OCI-LY1 (cell line): ENCODE results near the gene PLEKHB2.

Source experiments
- H2AFZ ChIP-seq: fragments of 200-600 bp; sonication (generic), shearing (Covaris generic); 2 replicates; pipeline ENCODE4 v1.6.0; 2014; ENCODE audit warnings: antibody characterized with exemption, mild to moderate bottlenecking, low read length
- H3F3A ChIP-seq: fragments of 200-600 bp; sonication (generic), shearing (Covaris generic); 2 replicates; pipeline ENCODE4 v1.6.0; 2014; ENCODE audit warnings: mild to moderate bottlenecking, antibody characterized with exemption, low read length, moderate library complexity; ENCODE audit not compliant: insufficient read depth
- H3K27ac ChIP-seq: fragments of 200-600 bp; sonication (generic); 2 replicates; pipeline ENCODE4 v1.5.1; 2014; ENCODE audit warnings: low read length, mixed run types, mild to moderate bottlenecking, low read depth; ENCODE audit not compliant: poor library complexity, severe bottlenecking
- H3K27me3 ChIP-seq: fragments of 200-600 bp; sonication (generic); 2 replicates; pipeline ENCODE4 v1.6.0; 2014; ENCODE audit warnings: antibody characterized with exemption, mild to moderate bottlenecking, low read length, moderate library complexity; ENCODE audit not compliant: insufficient read depth
- H3K36me3 ChIP-seq: fragments of 200-600 bp; sonication (generic); 2 replicates; pipeline ENCODE4 v1.6.1; 2014; ENCODE audit warnings: mild to moderate bottlenecking, antibody characterized with exemption, low read length, moderate library complexity, mixed read lengths; ENCODE audit not compliant: insufficient read depth
- H3K4me1 ChIP-seq: fragments of 200-600 bp; sonication (generic); 2 replicates; pipeline ENCODE4 v1.5.1; 2014; ENCODE audit warnings: mild to moderate bottlenecking, low read length, moderate library complexity; ENCODE audit not compliant: insufficient read depth, severe bottlenecking
- H3K4me2 ChIP-seq: fragments of 200-600 bp; sonication (generic), shearing (Covaris generic); 2 replicates; pipeline ENCODE4 v1.6.1; 2014; ENCODE audit warnings: low read length
- H3K4me3 ChIP-seq: fragments of 200-600 bp; sonication (generic); 2 replicates; pipeline ENCODE4 v1.5.1; 2014; ENCODE audit warnings: low read length, low read depth, mild to moderate bottlenecking, mixed read lengths; ENCODE audit not compliant: poor library complexity, severe bottlenecking
- H3K79me2 ChIP-seq: fragments of 200-600 bp; shearing (Covaris generic); 2 replicates; pipeline ENCODE4 v1.6.1; 2016; ENCODE audit warnings: mixed run types, low read length, mixed read lengths; ENCODE audit not compliant: insufficient read depth
- H3K9ac ChIP-seq: fragments of 200-600 bp; sonication (generic), shearing (Covaris generic); 2 replicates; pipeline ENCODE4 v1.6.1; 2014; ENCODE audit warnings: mild to moderate bottlenecking, low read length, mixed read lengths
- H3K9me2 ChIP-seq: fragments of 200-600 bp; sonication (generic), shearing (Covaris generic); 2 replicates; pipeline ENCODE4 v1.6.1; 2014; ENCODE audit warnings: low read depth, mild to moderate bottlenecking, low read length, mixed read lengths
- H3K9me3 ChIP-seq: fragments of 200-600 bp; shearing (Covaris generic); 2 replicates; pipeline ENCODE4 v1.6.1; 2014; ENCODE audit warnings: low read length, mixed read lengths
- H4K20me1 ChIP-seq: fragments of 200-600 bp; sonication (generic), shearing (Covaris generic); 2 replicates; pipeline ENCODE4 v1.6.0; 2016; ENCODE audit warnings: mild to moderate bottlenecking, low read length; ENCODE audit not compliant: insufficient read depth
- EZH2 ChIP-seq: fragments of 200-600 bp; sonication (generic), shearing (Covaris generic); IDR thresholded peaks from 2 replicates; pipeline ENCODE4 v1.8.0; 2017; ENCODE audit warnings: borderline replicate concordance, mixed run types, mild to moderate bottlenecking, antibody characterized with exemption, low read length, moderate library complexity, mixed read lengths
- TF ChIP-seq, protein P1 (sequence below): fragments of 200-600 bp; sonication (generic), shearing (Covaris generic); IDR thresholded peaks from 2 replicates; pipeline ENCODE4 v1.5.1; 2017; ENCODE audit warnings: mild to moderate bottlenecking, antibody characterized with exemption, low read length, moderate library complexity, mixed read lengths

PLEKHB2 gene

DNA sequence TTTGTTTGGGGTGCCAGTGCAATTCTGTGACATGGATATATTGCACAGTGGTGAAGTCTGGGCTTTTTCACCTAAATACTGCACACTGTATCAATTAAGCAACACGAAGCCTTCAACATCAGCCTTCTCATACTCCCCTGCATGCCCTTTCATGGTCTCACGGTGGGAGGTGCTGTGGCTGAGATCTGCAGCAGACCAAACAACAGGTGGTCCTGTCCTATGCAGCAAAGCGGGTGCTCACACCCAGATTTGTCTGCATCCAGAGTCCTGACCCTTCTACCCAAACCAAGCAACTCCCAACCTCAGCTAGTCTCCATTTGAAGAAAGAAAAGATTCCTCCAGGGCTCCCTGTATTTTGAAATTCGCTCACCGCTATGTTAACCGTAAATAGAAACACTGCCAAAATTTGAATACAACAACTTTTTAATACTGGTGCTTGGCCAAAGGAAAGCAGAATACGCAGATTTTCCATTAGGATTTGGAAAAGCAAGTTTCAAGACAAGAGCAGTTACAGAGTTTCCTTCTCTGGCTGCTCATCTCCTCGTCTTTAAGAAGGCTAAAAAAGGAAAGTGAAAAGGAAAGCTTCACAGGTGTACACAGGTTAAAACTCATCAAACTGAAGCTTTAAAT lies 46.8 kb upstream of the PLEKHB2 start:
- no peak for TF ChIP-seq EZH2
- TF ChIP-seq, protein P1, sequence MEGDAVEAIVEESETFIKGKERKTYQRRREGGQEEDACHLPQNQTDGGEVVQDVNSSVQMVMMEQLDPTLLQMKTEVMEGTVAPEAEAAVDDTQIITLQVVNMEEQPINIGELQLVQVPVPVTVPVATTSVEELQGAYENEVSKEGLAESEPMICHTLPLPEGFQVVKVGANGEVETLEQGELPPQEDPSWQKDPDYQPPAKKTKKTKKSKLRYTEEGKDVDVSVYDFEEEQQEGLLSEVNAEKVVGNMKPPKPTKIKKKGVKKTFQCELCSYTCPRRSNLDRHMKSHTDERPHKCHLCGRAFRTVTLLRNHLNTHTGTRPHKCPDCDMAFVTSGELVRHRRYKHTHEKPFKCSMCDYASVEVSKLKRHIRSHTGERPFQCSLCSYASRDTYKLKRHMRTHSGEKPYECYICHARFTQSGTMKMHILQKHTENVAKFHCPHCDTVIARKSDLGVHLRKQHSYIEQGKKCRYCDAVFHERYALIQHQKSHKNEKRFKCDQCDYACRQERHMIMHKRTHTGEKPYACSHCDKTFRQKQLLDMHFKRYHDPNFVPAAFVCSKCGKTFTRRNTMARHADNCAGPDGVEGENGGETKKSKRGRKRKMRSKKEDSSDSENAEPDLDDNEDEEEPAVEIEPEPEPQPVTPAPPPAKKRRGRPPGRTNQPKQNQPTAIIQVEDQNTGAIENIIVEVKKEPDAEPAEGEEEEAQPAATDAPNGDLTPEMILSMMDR: no peak
- Histone ChIP-seq H3K27me3 (no peaks in the 10 kb centered on the region), H2AFZ (no peak overlapping the region), H4K20me1 (0 out of 2 replicates have a peak, but pooled peaks cover 5% of the 10 kb centered on the region), H3K9ac (no peak overlapping the region), H3K4me3 (no peak overlapping the region), H3K4me2 (no peak overlapping the region), H3K27ac (no peak overlapping the region), H3F3A (no peaks in the 10 kb centered on the region), H3K9me3 (no peaks in the 10 kb centered on the region), H3K36me3 (peaks cover 90% of the 10 kb centered on the region), H3K79me2 (peaks cover 30% of the 10 kb centered on the region), H3K4me1 (no peaks in the 10 kb centered on the region), H3K9me2 (no peaks in the 10 kb centered on the region)

DNA sequence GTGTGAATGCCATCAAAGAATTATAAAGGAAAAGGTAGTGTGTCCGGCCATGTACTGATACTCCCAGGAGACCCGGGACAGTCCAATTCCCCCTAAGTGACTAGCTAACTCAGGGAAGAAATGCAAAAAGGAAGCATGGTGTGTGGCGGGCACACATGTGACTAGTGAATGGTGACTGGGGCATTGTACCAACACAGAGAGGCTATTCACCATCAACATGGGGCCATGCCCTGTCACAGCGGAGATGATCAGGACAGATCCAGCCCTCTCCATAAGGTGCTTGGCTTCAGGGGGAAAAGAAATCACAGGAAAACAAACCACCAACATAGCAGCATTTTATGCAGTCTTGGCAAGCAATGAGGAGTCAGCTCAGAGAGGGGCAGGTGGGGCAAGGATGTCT lies 46.2 kb upstream of the PLEKHB2 start:
- Histone ChIP-seq H3K4me3 (no peak overlapping the region), H2AFZ (no peak overlapping the region), H3K36me3 (peaks cover 90% of the 10 kb centered on the region), H3K4me1 (no peaks in the 10 kb centered on the region), H3K9ac (no peak overlapping the region), H3K27ac (no peak overlapping the region), H3K27me3 (no peaks in the 10 kb centered on the region), H4K20me1 (0 out of 2 replicates have a peak, but pooled peaks cover 5% of the 10 kb centered on the region), H3F3A (no peaks in the 10 kb centered on the region), H3K79me2 (peaks cover 35% of the 10 kb centered on the region), H3K4me2 (no peak overlapping the region), H3K9me2 (no peaks in the 10 kb centered on the region), H3K9me3 (no peaks in the 10 kb centered on the region)
- TF ChIP-seq, protein P1: no peak
- no peak for TF ChIP-seq EZH2

DNA sequence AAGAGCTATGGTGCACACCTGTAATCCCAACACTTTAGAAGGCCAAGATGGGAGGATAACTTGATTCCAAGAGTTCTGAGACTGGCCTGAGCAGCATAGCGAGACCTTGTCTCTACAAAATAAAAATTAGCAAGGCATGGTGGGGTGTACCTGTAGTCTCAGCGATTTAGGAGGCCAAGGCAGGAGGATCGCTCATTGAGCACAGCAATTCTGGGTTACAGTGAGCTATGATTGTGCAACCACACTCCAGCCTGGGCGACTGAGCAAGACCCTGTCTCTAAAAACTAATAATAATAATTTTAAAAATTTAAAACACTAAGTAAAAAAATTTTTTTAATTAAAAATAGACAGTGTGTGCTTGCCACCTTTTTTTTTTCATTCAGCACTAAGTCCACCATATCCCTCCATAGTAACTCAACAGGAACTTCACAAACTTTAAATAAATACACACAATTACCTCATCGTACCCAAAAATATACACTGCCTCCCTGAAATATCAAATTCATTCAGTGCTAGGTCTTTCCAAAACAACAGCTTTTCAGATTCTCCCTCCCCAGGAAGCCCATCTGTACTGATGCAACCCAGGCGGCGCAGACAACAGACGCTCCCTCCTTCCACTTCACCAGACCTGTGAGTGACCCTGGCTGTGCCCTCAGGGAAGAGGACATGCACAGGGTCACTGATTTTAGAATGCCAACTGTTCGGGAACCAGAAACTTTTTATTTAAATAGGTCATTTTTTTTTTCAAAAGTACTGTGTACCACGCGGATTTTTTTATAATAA lies 41.4 kb upstream of the PLEKHB2 start:
- H3K36me3 ChIP-seq: peaks cover 70% of the 10 kb centered on the region
- no peak overlapping the region for H3K4me3 ChIP-seq
- peaks cover 46% of the 10 kb centered on the region for H3K79me2 ChIP-seq
- no peak overlapping the region for H3K4me2 ChIP-seq
- 0 out of 2 replicates have a peak, but pooled peaks cover 2% of the 10 kb centered on the region for H4K20me1 ChIP-seq
- H2AFZ ChIP-seq: no peak overlapping the region
- no peak overlapping the region for H3K27ac ChIP-seq
- no peaks in the 10 kb centered on the region for H3K4me1 ChIP-seq
- H3K27me3 ChIP-seq: no peaks in the 10 kb centered on the region
- no peak overlapping the region for H3K9ac ChIP-seq
- no peaks in the 10 kb centered on the region for H3K9me2 ChIP-seq
- H3F3A ChIP-seq: no peaks in the 10 kb centered on the region
- H3K9me3 ChIP-seq: no peaks in the 10 kb centered on the region
- no peak for TF ChIP-seq EZH2
- TF ChIP-seq, protein P1: no peak
